Hepatocyte (in vitro differentiated cells): ENCODE results near the gene DCBLD1. TPM values are rescaled to one million over a fixed set of nuclear protein-coding genes. Genes with fewer than 3 reads are reported as not detected.

Experiments used
- DNase-seq: peaks from one replicate; pipeline ENCODE4 v3.0.0-alpha.2; 2016; ENCODE audit warnings: low spot score
- H2AFZ ChIP-seq: fragments of 200-600 bp; sonication (generic); 2 replicates; pipeline ENCODE4 v1.6.0; 2016; ENCODE audit warnings: antibody characterized with exemption, mild to moderate bottlenecking
- H3K27ac ChIP-seq: fragments of 200-600 bp; sonication (generic); 2 replicates; pipeline ENCODE4 v1.5.1; 2016; ENCODE audit warnings: mild to moderate bottlenecking
- H3K27me3 ChIP-seq: fragments of 200-600 bp; sonication (generic); 2 replicates; pipeline ENCODE4 v1.6.1; 2016
- H3K36me3 ChIP-seq: fragments of 200-600 bp; sonication (generic); replicated peaks from 2 replicates; pipeline ENCODE4 v1.5.1; 2016; ENCODE audit warnings: low read depth; ENCODE audit not compliant: insufficient read depth
- H3K4me1 ChIP-seq: fragments of 200-600 bp; sonication (generic); 2 replicates; pipeline ENCODE4 v1.5.1; 2016; ENCODE audit warnings: mild to moderate bottlenecking, moderate library complexity; ENCODE audit not compliant: insufficient read depth
- H3K4me2 ChIP-seq: fragments of 200-600 bp; sonication (generic); 2 replicates; pipeline ENCODE4 v1.6.0; 2016
- H3K4me3 ChIP-seq: fragments of 200-600 bp; sonication (generic); 2 replicates; pipeline ENCODE4 v1.5.1; 2016; ENCODE audit warnings: mild to moderate bottlenecking
- H3K79me2 ChIP-seq: fragments of 200-600 bp; sonication (generic); 2 replicates; pipeline ENCODE4 v1.6.0; 2017; ENCODE audit warnings: mild to moderate bottlenecking
- H3K9me2 ChIP-seq: fragments of 200-600 bp; sonication (generic); replicated peaks from 2 replicates; pipeline ENCODE4 v1.6.0; 2017; ENCODE audit warnings: mild to moderate bottlenecking; ENCODE audit not compliant: insufficient read depth
- H3K9me3 ChIP-seq: fragments of 200-600 bp; sonication (generic); 2 replicates; pipeline ENCODE4 v1.5.1; 2016; ENCODE audit warnings: low read depth, mild to moderate bottlenecking
- H4K20me1 ChIP-seq: fragments of 200-600 bp; sonication (generic); 2 replicates; pipeline ENCODE4 v1.6.0; 2016; ENCODE audit warnings: mild to moderate bottlenecking; ENCODE audit not compliant: insufficient read depth, poor library complexity, severe bottlenecking
- EZH2 ChIP-seq: fragments of 200-600 bp; sonication (generic); IDR thresholded peaks from 2 replicates; pipeline ENCODE4 v1.6.1; 2016; ENCODE audit warnings: antibody characterized with exemption, mild to moderate bottlenecking, borderline replicate concordance
- EZH2phosphoT487 ChIP-seq: fragments of 200-600 bp; sonication (generic); IDR thresholded peaks from one replicate; pipeline ENCODE4 v1.6.1; 2018; ENCODE audit warnings: antibody characterized with exemption, mild to moderate bottlenecking, low read depth, moderate library complexity; ENCODE audit not compliant: unreplicated experiment, severe bottlenecking
- WGBS: methylation state at CpG from one replicate; pipeline ENCODE4 v1.1.6; 2016; ENCODE audit warnings: low lambda C conversion rate; ENCODE audit errors: missing lambda C conversion rate; 5-methylcytosine and 5-hydroxymethylcytosine counted together
- polyA plus RNA-seq: library from polyadenylated mRNA; unstranded; fragments of >200 nt; fragmentation: Nextera tagmentation; extraction: Ambion mirVana; gene quantifications from 2 replicates; pipeline ENCODE4 v1.2.1, GENCODE V29; 2016
- total RNA-seq: library from RNA; depleted of rRNA; stranded (reverse); fragments of >200 nt; gene quantifications from 2 replicates; pipeline ENCODE4 v1.2.3, GENCODE V29; 2014
- TF ChIP-seq, protein P1 (sequence below): fragments of 200-600 bp; sonication (generic); IDR thresholded peaks from 2 replicates; pipeline ENCODE4 v1.5.1; 2016; ENCODE audit warnings: antibody characterized with exemption, mild to moderate bottlenecking; ENCODE audit not compliant: poor library complexity

Gene DCBLD1
- total and polyA plus RNA-seq, 2 experiments from 2014 or later, result 18.9 to 23.8 TPM

GRCh38 chr6:117557951-117558350 lies 75.5 kb downstream of the DCBLD1 start:
- DNase-seq, result no peak
- no peak for TF ChIP-seq EZH2phosphoT487
- TF ChIP-seq, protein P1, sequence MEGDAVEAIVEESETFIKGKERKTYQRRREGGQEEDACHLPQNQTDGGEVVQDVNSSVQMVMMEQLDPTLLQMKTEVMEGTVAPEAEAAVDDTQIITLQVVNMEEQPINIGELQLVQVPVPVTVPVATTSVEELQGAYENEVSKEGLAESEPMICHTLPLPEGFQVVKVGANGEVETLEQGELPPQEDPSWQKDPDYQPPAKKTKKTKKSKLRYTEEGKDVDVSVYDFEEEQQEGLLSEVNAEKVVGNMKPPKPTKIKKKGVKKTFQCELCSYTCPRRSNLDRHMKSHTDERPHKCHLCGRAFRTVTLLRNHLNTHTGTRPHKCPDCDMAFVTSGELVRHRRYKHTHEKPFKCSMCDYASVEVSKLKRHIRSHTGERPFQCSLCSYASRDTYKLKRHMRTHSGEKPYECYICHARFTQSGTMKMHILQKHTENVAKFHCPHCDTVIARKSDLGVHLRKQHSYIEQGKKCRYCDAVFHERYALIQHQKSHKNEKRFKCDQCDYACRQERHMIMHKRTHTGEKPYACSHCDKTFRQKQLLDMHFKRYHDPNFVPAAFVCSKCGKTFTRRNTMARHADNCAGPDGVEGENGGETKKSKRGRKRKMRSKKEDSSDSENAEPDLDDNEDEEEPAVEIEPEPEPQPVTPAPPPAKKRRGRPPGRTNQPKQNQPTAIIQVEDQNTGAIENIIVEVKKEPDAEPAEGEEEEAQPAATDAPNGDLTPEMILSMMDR, result no peak
- no peak for TF ChIP-seq EZH2

GRCh38 chr6:117558818-117559217 lies 76.3 kb downstream of the DCBLD1 start:
- no peaks in the 10 kb centered on the region for H4K20me1 ChIP-seq
- no peaks in the 10 kb centered on the region for H3K9me2 ChIP-seq
- no peaks in the 10 kb centered on the region for H3K79me2 ChIP-seq
- no peaks in the 10 kb centered on the region for H3K4me1 ChIP-seq
- no peak for TF ChIP-seq EZH2phosphoT487
- TF ChIP-seq EZH2, result no peak
- TF ChIP-seq, protein P1, result no peak
- no peaks in the 10 kb centered on the region for H3K36me3 ChIP-seq
- no peaks in the 10 kb centered on the region for H3K27me3 ChIP-seq
- no peak overlapping the region for H3K4me3 ChIP-seq
- H3K9me3 ChIP-seq, result no peaks in the 10 kb centered on the region
- DNase-seq, result no peak
- 94% methylated on average over 4 of the region's 4 CpGs for WGBS
- H3K27ac ChIP-seq, result no peak overlapping the region
- no peak overlapping the region for H3K4me2 ChIP-seq
- H2AFZ ChIP-seq, result no peak overlapping the region

More at GRCh38 chr6:117557951-117558350, 75.5 kb downstream of the DCBLD1 start:
- H3K27me3 ChIP-seq, result no peaks in the 10 kb centered on the region
- no peaks in the 10 kb centered on the region for H3K36me3 ChIP-seq
- H2AFZ ChIP-seq, result no peak overlapping the region
- no peaks in the 10 kb centered on the region for H3K79me2 ChIP-seq
- H3K9me2 ChIP-seq, result no peaks in the 10 kb centered on the region
- H4K20me1 ChIP-seq, result no peaks in the 10 kb centered on the region
- H3K4me2 ChIP-seq, result no peak overlapping the region
- WGBS, result 94% methylated on average over 3 of the region's 3 CpGs
- H3K4me3 ChIP-seq, result no peak overlapping the region
- H3K27ac ChIP-seq, result no peak overlapping the region
- no peaks in the 10 kb centered on the region for H3K9me3 ChIP-seq
- no peaks in the 10 kb centered on the region for H3K4me1 ChIP-seq

DNA sequence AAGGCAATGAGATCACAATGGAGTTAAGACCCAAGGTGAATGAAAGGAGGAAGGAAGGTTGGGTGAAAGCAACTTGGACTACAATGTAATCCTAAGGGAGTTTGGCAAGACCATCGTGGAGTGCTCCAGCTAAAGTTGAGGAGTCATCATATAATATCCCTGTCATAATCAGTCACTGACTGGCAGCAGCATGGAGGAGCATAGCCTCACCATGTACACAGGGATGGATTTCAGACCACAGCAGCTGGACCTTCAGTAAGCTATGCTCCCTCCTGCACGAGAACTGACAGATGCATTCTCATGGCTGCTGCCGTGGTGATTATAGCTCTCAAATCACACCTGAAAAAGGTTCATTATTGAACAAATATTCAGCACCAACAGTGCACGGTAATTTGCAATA lies 76.8 kb downstream of the DCBLD1 start:
- no peaks in the 10 kb centered on the region for H3K79me2 ChIP-seq
- WGBS, result 83% methylated on average over 4 of the region's 4 CpGs
- H3K27me3 ChIP-seq, result no peaks in the 10 kb centered on the region
- no peak overlapping the region for H3K4me2 ChIP-seq
- H3K36me3 ChIP-seq, result no peaks in the 10 kb centered on the region
- no peaks in the 10 kb centered on the region for H4K20me1 ChIP-seq
- DNase-seq, result no peak
- no peaks in the 10 kb centered on the region for H3K4me1 ChIP-seq
- TF ChIP-seq, protein P1, result no peak
- TF ChIP-seq EZH2, result no peak
- no peak for TF ChIP-seq EZH2phosphoT487
- no peak overlapping the region for H3K27ac ChIP-seq
- no peak overlapping the region for H3K4me3 ChIP-seq
- no peaks in the 10 kb centered on the region for H3K9me2 ChIP-seq
- no peaks in the 10 kb centered on the region for H3K9me3 ChIP-seq
- no peak overlapping the region for H2AFZ ChIP-seq

- no peak overlapping the region for H3K4me3 ChIP-seq
- TF ChIP-seq EZH2phosphoT487 (no peak), EZH2 (no peak)
- TF ChIP-seq, protein P1, result no peak
- no peaks in the 10 kb centered on the region for H4K20me1 ChIP-seq
- H3K79me2 ChIP-seq, result no peaks in the 10 kb centered on the region
- H2AFZ ChIP-seq, result no peak overlapping the region
- no peak for DNase-seq
- H3K9me2 ChIP-seq, result no peaks in the 10 kb centered on the region
- no peaks in the 10 kb centered on the region for H3K27me3 ChIP-seq
- H3K4me1 ChIP-seq, result no peaks in the 10 kb centered on the region
- no peak overlapping the region for H3K4me2 ChIP-seq
- H3K36me3 ChIP-seq, result no peaks in the 10 kb centered on the region
- WGBS, result 74% methylated on average over 3 of the region's 3 CpGs
- H3K9me3 ChIP-seq, result no peaks in the 10 kb centered on the region
- no peak overlapping the region for H3K27ac ChIP-seq
Observed at GRCh38 chr6:117561128-117561527, 78.7 kb downstream of the DCBLD1 start.
